Esophagus (tissue), 2 donors: Measurements from ENCODE around the gene KRTAP5-9. TPM values are rescaled to one million over a fixed set of nuclear protein-coding genes. Genes with fewer than 3 reads are reported as not detected.

ENCODE experiments used
- H3K27ac ChIP-seq, 2 donors: one replicate each; pipeline ENCODE4 v1.5.1; 2013; ENCODE audit warnings: low read depth in 2 of 2, mild to moderate bottlenecking in 2 of 2, inconsistent platforms in 1 of 2, low read length in 1 of 2, moderate library complexity in 1 of 2
- H3K27me3 ChIP-seq, 2 donors: one replicate each; pipeline ENCODE4 v1.6.1; 2013; ENCODE audit warnings: low read length in 2 of 2, control low read depth in 1 of 2, mild to moderate bottlenecking in 1 of 2; ENCODE audit not compliant: insufficient read depth in 2 of 2, control insufficient read depth in 1 of 2
- H3K36me3 ChIP-seq, 2 donors: one replicate each; pipeline ENCODE4 v1.6.1; 2013; ENCODE audit warnings: low read length in 1 of 2; ENCODE audit not compliant: control insufficient read depth in 2 of 2, insufficient read depth in 2 of 2
- H3K4me1 ChIP-seq, 2 donors: one replicate each; pipeline ENCODE4 v1.6.1; 2013; ENCODE audit warnings: low read length in 1 of 2; ENCODE audit not compliant: control insufficient read depth in 2 of 2, insufficient read depth in 2 of 2
- H3K4me3 ChIP-seq, 2 donors: one replicate each; pipeline ENCODE4 v1.5.1; 2013; ENCODE audit warnings: low read length in 2 of 2, mild to moderate bottlenecking in 2 of 2, low read depth in 1 of 2, moderate library complexity in 1 of 2
- H3K9me3 ChIP-seq, 2 donors: one replicate each; pipeline ENCODE4 v1.6.1; 2013; ENCODE audit warnings: mild to moderate bottlenecking in 2 of 2, low read depth in 1 of 2, low read length in 1 of 2, moderate library complexity in 1 of 2; ENCODE audit not compliant: control insufficient read depth in 2 of 2, insufficient read depth in 1 of 2
- WGBS, 2 donors: extraction: QIAGEN DNeasy Blood & Tissue Kit; methylation state at CpG; one replicate each; pipeline ENCODE4 v1.1.7; 2013; 5-methylcytosine and 5-hydroxymethylcytosine counted together
- polyA plus RNA-seq, 2 donors: library from polyadenylated mRNA; stranded (reverse); fragments of 200-250 nt; gene quantifications; one replicate each; pipeline ENCODE4 v1.2.3, GENCODE V29; 2013
- donor health status: healthy with polysubstance abuse.
- donor health status: Bipolar disorder and iron deficiency.

The KRTAP5-9 gene
- polyA plus RNA-seq, 2 donors: 0.28 to 0.92 TPM

- 89 to 90% methylated on average over 10 to 11 of the region's 11 CpGs for WGBS, 2 donors
- H3K4me1 ChIP-seq: no peaks in the 10 kb centered on the region
- H3K4me3 ChIP-seq: no peak overlapping the region
- no peaks in the 10 kb centered on the region for H3K27me3 ChIP-seq
- H3K27ac ChIP-seq: no peak overlapping the region
- no peaks in the 10 kb centered on the region for H3K36me3 ChIP-seq
- H3K9me3 ChIP-seq: no peaks in the 10 kb centered on the region
Observed at GRCh38 chr11:71555508-71555907, 7.3 kb downstream of the KRTAP5-9 start.

- Histone ChIP-seq H3K27ac (no peak overlapping the region), H3K36me3 (no peaks in the 10 kb centered on the region), H3K9me3 (no peaks in the 10 kb centered on the region), H3K27me3 (no peaks in the 10 kb centered on the region), H3K4me1 (no peaks in the 10 kb centered on the region), H3K4me3 (no peak overlapping the region)
- WGBS, 2 donors: 90 to 91% methylated on average over 4 of the region's 4 CpGs
Observed at GRCh38 chr11:71556018-71556417, 7.8 kb downstream of the KRTAP5-9 start.

- H3K4me1 ChIP-seq: no peaks in the 10 kb centered on the region
- H3K27me3 ChIP-seq: no peaks in the 10 kb centered on the region
- H3K27ac ChIP-seq: no peak overlapping the region
- no peaks in the 10 kb centered on the region for H3K36me3 ChIP-seq
- peaks cover 0 to 2% of the 10 kb centered on the region in 2 donors for H3K9me3 ChIP-seq
- no peak overlapping the region for H3K4me3 ChIP-seq
Observed at GRCh38 chr11:71557257-71557656, 9.0 kb downstream of the KRTAP5-9 start.

GRCh38 chr11:71558996-71559395 is 10.8 kb downstream of the KRTAP5-9 start:
- Histone ChIP-seq H3K27ac (no peak overlapping the region), H3K4me3 (no peak overlapping the region), H3K9me3 (peaks cover 0 to 2% of the 10 kb centered on the region in 2 donors), H3K36me3 (no peaks in the 10 kb centered on the region), H3K27me3 (peaks cover 0 to 2% of the 10 kb centered on the region in 2 donors), H3K4me1 (no peaks in the 10 kb centered on the region)
- WGBS, 2 donors: 74 to 85% methylated on average over 1 of the region's 1 CpG

GRCh38 chr11:71562120-71562519 is 13.9 kb downstream of the KRTAP5-9 start:
- no peak overlapping the region for H3K27ac ChIP-seq
- H3K4me3 ChIP-seq: no peak overlapping the region
- H3K36me3 ChIP-seq: no peaks in the 10 kb centered on the region
- H3K9me3 ChIP-seq: peaks cover 0 to 2% of the 10 kb centered on the region in 2 donors
- H3K4me1 ChIP-seq: no peaks in the 10 kb centered on the region
- H3K27me3 ChIP-seq: peaks cover 0 to 2% of the 10 kb centered on the region in 2 donors

GRCh38 chr11:71563406-71563805 is 15.2 kb downstream of the KRTAP5-9 start:
- Histone ChIP-seq H3K27ac (no peak overlapping the region), H3K9me3 (peaks cover 0 to 2% of the 10 kb centered on the region in 2 donors), H3K4me3 (no peak overlapping the region), H3K36me3 (no peaks in the 10 kb centered on the region), H3K27me3 (peaks cover 0 to 2% of the 10 kb centered on the region in 2 donors), H3K4me1 (no peaks in the 10 kb centered on the region)
- 30 to 33% methylated on average over 8 of the region's 8 CpGs for WGBS, 2 donors

- no peaks in the 10 kb centered on the region for H3K36me3 ChIP-seq
- no peak overlapping the region for H3K27ac ChIP-seq
- H3K4me1 ChIP-seq: peaks cover 0 to 3% of the 10 kb centered on the region in 2 donors
- H3K4me3 ChIP-seq: no peak overlapping the region
- WGBS, 2 donors: 82 to 86% methylated on average over 4 of the region's 4 CpGs
- H3K27me3 ChIP-seq: peaks cover 0 to 2% of the 10 kb centered on the region in 2 donors
- peaks cover 0 to 2% of the 10 kb centered on the region in 2 donors for H3K9me3 ChIP-seq
Observed at GRCh38 chr11:71564430-71564829, 16.2 kb downstream of the KRTAP5-9 start.

- peaks cover 0 to 2% of the 10 kb centered on the region in 2 donors for H3K9me3 ChIP-seq
- no peak within 1 kb of the TSS for H3K27ac ChIP-seq
- 51 to 67% methylated on average over 5 of the region's 5 CpGs for WGBS, 2 donors
- peaks cover 0 to 2% of the 10 kb centered on the region in 2 donors for H3K27me3 ChIP-seq
- no peak within 1 kb of the TSS for H3K4me3 ChIP-seq
- H3K4me1 ChIP-seq: peaks cover 0 to 3% of the 10 kb centered on the region in 2 donors
- no peaks in the 10 kb centered on the region for H3K36me3 ChIP-seq
Observed at GRCh38 chr11:71565263-71565662, 17.0 kb downstream of the KRTAP5-9 start, which contains the start of gene KRTAP5-10. Gene KRTAP5-10 (plus strand): TSS chr11:71565563. CDS start chr11:71565588, 25 bp downstream.

GRCh38 chr11:71566081-71566620 is 17.9 kb downstream of the KRTAP5-9 start:
- WGBS, 2 donors: 56 to 57% methylated on average over 10 of the region's 10 CpGs
- Histone ChIP-seq H3K27ac (no peak overlapping the region), H3K4me3 (no peak overlapping the region), H3K27me3 (peaks cover 0 to 2% of the 10 kb centered on the region in 2 donors), H3K4me1 (peaks cover 0 to 3% of the 10 kb centered on the region in 2 donors), H3K36me3 (no peaks in the 10 kb centered on the region), H3K9me3 (peaks cover 0 to 2% of the 10 kb centered on the region in 2 donors)
